ENCODE measurements around the gene MGP. TPM values are rescaled to one million over a fixed set of nuclear protein-coding genes. Genes with fewer than 3 reads are reported as not detected.

The MGP gene
- total RNA-seq, 3 donors from 2014 or later, result 42.9 to 655 (median 121) TPM

- Histone ChIP-seq H3K4me1 (ENCODE audit: low read depth) (peaks cover 4% of the 10 kb centered on the region), H3K4me3 (no peak overlapping the region), H3K9me3 (no peaks in the 10 kb centered on the region), H3K36me3 (ENCODE audit: low read depth) (no peaks in the 10 kb centered on the region)
- no peak for TF ChIP-seq CTCF (IDR thresholded peaks at IDR 0.05)
- ATAC-seq (no peak), DNase-seq (no peak)
- intact Hi-C loops (cut with DNase I, micrococcal nuclease), result no loop called here
Measured at GRCh38 chr12:14910090-14910915, 24.6 kb upstream of the MGP start.

GRCh38 chr12:14907953-14908352, 22.3 kb upstream of the MGP start:
- Histone ChIP-seq H3K36me3 (ENCODE audit: low read depth) (no peaks in the 10 kb centered on the region), H3K9me3 (no peaks in the 10 kb centered on the region), H3K4me1 (ENCODE audit: low read depth) (peaks cover under 1% of the 10 kb centered on the region), H3K4me3 (no peak overlapping the region)
- ATAC-seq (peak; percentile 47), DNase-seq (no peak)
- intact Hi-C loops (cut with DNase I, micrococcal nuclease), result no loop called here
- TF ChIP-seq CTCF (IDR thresholded peaks at IDR 0.05), result no peak

GRCh38 chr12:14906114-14906513, 20.5 kb upstream of the MGP start:
- intact Hi-C loops (cut with DNase I, micrococcal nuclease), result no loop called here
- no peak for ATAC-seq

GRCh38 chr12:14905269-14906004, 19.8 kb upstream of the MGP start:
- intact Hi-C loops (cut with DNase I, micrococcal nuclease), result no loop called here
- H3K4me3 ChIP-seq, result no peak overlapping the region
- H3K36me3 ChIP-seq (ENCODE audit: low read depth), result no peaks in the 10 kb centered on the region
- no peak for TF ChIP-seq CTCF (IDR thresholded peaks at IDR 0.05)
- H3K4me1 ChIP-seq (ENCODE audit: low read depth), result no peaks in the 10 kb centered on the region
- DNase-seq (no peak), ATAC-seq (no peak)
- H3K9me3 ChIP-seq, result no peaks in the 10 kb centered on the region

More at GRCh38 chr12:14906114-14906513, 20.5 kb upstream of the MGP start:
- no peaks in the 10 kb centered on the region for H3K4me1 ChIP-seq (ENCODE audit: low read depth)
- no peak for DNase-seq
- no peak overlapping the region for H3K4me3 ChIP-seq
- H3K36me3 ChIP-seq (ENCODE audit: low read depth), result no peaks in the 10 kb centered on the region
- no peaks in the 10 kb centered on the region for H3K9me3 ChIP-seq
- TF ChIP-seq CTCF (IDR thresholded peaks at IDR 0.05), result no peak

- intact Hi-C loops (cut with DNase I, micrococcal nuclease), result no loop called here
- Histone ChIP-seq H3K9me3 (no peaks in the 10 kb centered on the region), H3K4me1 (ENCODE audit: low read depth) (no peaks in the 10 kb centered on the region), H3K36me3 (ENCODE audit: low read depth) (no peaks in the 10 kb centered on the region), H3K4me3 (no peak overlapping the region)
- ATAC-seq (no peak), DNase-seq (no peak)
- TF ChIP-seq CTCF (IDR thresholded peaks at IDR 0.05), result no peak
Measured at GRCh38 chr12:14904854-14905253, 19.2 kb upstream of the MGP start.
